GM18517 (cell line): Measurements from ENCODE around the gene BIRC6.
A peak's percentile ranks its signal among the peaks of the same experiment; 100 is the strongest.
"Not testable (repeated sequence)": the region's sequence is repeated elsewhere in the genome, so short reads cannot be mapped to it uniquely, and the experiment has no call there.

Experiments used
- ATAC-seq: cut with Tn5 transposase; IDR thresholded peaks from one replicate; pipeline ENCODE4 v1.9.1; 2021; ENCODE audit warnings: mild to moderate bottlenecking, moderate library complexity; ENCODE audit not compliant: unreplicated experiment

Gene BIRC6, protein sequence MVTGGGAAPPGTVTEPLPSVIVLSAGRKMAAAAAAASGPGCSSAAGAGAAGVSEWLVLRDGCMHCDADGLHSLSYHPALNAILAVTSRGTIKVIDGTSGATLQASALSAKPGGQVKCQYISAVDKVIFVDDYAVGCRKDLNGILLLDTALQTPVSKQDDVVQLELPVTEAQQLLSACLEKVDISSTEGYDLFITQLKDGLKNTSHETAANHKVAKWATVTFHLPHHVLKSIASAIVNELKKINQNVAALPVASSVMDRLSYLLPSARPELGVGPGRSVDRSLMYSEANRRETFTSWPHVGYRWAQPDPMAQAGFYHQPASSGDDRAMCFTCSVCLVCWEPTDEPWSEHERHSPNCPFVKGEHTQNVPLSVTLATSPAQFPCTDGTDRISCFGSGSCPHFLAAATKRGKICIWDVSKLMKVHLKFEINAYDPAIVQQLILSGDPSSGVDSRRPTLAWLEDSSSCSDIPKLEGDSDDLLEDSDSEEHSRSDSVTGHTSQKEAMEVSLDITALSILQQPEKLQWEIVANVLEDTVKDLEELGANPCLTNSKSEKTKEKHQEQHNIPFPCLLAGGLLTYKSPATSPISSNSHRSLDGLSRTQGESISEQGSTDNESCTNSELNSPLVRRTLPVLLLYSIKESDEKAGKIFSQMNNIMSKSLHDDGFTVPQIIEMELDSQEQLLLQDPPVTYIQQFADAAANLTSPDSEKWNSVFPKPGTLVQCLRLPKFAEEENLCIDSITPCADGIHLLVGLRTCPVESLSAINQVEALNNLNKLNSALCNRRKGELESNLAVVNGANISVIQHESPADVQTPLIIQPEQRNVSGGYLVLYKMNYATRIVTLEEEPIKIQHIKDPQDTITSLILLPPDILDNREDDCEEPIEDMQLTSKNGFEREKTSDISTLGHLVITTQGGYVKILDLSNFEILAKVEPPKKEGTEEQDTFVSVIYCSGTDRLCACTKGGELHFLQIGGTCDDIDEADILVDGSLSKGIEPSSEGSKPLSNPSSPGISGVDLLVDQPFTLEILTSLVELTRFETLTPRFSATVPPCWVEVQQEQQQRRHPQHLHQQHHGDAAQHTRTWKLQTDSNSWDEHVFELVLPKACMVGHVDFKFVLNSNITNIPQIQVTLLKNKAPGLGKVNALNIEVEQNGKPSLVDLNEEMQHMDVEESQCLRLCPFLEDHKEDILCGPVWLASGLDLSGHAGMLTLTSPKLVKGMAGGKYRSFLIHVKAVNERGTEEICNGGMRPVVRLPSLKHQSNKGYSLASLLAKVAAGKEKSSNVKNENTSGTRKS (N-terminal part only)

DNA sequence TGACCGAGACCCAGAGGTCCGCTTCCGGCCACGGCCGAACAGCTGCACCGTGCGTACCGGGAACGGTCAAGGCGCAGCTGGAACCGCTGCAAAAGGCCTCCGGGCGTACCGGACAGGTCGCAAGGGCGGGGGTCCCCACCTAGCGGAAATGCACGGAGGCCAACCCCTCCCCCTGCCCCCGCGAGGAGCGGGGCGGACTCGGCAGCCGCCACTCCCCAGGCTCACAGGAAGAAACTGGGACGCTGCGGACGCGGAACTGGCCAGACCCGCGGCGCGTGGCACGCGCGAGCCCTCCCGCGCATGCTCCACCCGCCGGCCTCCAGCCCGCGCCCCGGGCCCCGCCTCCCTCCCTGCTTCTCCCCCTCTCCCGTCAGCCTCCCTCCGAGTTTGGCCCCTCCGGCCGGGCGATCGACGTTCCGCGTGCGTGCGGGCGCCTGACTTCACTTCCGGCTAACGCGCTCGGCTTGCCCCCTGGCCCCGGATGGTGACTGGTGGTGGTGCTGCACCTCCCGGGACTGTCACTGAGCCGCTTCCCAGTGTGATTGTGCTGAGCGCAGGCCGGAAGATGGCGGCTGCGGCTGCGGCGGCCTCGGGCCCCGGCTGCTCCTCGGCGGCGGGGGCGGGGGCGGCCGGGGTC lies at the start of gene BIRC6:
BIRC6 (plus strand) TSS at position 343 of the 637 bp plus-strand sequence; CDS start at position 482, 139 bp downstream.
- peak; percentile 85 for ATAC-seq

DNA sequence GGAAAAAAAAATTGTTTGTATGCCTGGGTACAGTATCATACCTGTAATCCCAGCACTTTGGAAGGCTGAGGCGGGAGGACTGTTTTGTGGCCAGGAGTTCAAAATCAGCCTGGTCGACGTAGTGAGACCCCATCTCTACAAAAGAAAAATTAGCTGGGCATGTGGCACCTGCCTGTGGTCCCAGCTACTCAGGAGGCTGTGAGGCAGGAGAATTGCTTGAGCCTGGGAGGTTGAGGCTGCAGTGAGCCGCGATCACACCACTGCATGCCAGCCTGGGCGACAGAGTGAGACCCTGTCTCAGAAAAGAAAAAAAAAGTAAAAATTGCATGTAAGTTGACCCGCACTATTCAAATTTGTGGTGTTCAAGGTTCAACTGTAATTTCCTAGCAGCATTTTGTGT lies 46.2 kb upstream of the BIRC6 start:
- ATAC-seq = no peak

DNA sequence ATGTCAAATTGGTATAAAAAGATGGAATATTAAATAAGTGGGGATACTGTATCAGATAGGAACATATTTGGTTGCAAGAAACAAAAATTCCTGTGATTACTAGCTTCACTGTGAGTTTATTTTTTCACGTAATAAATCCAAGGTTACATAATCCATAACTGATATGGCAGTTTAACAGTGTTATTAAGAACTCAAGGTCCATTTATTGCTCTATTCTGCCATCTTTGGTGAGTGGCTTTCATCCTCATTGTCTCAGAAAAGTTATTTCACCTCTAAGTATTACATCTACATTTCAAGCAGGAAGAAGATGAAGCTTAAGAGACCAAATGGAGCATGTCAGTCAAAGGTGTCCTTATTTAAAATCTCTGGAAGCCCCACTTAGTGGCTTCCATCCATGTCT lies 41.9 kb upstream of the BIRC6 start:
- no peak for ATAC-seq

DNA sequence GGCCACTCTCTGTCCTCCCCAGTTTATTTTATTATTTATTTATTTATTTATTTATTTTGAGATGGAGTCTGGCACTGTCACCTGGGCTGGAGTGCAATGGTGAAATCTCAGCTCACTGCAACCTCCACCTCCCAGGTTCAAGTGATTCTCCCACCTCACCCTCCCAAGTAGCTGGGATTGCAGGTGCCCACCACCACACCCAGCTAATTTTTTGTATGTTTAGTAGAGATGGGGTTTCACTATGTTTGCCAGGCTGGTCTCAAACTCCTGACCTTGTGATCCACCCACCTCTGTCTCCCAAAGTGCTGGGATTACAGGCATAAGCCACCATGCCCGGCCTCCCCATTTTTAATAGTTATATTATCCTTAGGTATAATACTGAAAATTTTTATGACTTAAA lies 28.1 kb upstream of the BIRC6 start:
- not testable (repeated sequence) for ATAC-seq

DNA sequence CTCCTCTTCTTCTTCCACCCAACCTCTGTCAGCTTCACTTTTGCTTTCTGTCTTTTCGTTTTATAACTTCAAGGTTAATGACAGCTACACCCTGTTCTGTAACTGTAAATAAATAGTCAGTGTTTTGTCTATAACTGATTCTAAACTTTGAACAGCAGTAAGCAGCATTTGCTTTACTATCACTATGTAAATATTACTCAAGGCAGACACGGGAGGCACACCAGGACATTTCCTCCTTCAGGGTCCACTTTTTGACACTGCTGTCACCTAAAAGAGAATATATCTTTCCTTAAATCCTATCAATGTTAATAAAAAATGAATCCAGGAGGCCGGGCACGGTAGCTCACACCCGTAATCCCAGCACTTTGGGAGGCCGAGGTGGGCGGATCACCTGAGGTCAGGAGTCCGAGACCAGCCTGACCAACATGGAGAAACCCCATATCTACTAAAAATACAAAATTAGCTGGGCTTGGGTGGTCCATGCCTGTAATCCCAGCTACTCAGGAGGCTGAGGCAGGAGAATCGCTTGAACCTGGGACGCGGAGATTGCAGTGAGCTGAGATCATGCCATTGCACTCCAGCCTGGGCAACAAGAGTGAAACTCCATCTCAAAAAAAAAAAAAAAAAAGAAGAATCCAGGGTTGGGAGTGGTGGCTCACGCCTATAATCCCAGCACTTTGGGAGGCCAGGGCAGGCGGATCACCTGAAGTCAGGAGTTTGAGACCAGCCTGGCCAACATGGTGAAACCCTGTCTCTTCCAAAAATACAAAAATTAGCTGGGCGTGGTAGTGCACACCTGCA lies 27.4 kb upstream of the BIRC6 start:
- not testable (repeated sequence) for ATAC-seq

DNA sequence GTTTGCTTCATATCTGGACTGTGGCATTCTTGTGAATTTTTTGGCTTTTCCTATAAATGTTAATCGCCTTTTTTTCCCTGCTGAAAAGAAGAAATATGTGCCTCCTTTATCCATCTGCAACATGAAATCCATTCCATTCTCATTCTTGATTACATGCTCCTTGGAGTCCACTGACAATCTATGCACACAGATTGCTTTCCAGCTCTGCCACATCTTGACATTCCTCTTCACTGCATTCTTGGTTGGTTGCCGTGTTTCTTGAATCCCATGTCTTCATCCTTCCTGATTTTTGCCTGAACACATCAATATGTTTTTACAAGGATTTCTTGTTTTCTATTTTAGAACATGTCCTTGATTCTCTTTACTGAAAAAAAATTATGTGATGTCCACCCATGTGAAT lies 26.7 kb upstream of the BIRC6 start:
- ATAC-seq = no peak

DNA sequence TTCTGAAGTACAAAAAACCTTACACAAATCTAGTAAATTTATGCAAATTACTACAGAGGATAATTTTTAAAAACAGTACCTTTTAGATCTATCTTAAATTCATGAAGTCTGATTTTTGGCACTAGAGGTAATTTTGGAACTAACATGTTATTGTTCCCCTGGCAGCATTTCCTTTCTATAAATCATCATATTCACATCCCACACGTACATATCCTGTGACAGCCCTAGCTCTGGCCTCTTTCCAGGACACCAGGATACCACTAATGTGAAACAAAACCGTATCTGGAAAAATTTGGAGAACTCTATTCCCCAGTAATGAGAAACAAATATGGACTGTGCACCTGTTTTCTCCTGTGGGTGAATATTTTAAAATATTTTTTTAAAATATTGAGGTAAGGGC lies 14.0 kb upstream of the BIRC6 start:
- no peak for ATAC-seq

DNA sequence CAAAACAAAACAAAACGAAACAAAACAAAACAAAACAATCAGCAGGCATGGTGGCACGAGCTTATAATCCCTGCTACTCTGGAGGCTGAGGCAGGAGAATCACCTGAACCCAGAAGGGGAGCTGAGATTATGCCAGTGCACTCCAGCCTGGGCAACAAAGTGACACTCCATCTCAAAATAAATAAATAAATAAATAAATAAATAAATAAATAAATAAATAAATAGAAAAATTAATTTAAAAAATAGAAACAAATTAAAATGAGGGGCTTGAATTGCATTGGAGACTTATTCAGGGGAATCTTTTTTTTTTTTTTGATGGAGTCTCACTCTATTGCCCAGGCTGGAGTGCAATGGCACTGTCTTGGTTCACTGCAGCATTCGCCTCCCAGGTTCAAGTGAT lies 6.0 kb upstream of the BIRC6 start:
- ATAC-seq = not testable (repeated sequence)

DNA sequence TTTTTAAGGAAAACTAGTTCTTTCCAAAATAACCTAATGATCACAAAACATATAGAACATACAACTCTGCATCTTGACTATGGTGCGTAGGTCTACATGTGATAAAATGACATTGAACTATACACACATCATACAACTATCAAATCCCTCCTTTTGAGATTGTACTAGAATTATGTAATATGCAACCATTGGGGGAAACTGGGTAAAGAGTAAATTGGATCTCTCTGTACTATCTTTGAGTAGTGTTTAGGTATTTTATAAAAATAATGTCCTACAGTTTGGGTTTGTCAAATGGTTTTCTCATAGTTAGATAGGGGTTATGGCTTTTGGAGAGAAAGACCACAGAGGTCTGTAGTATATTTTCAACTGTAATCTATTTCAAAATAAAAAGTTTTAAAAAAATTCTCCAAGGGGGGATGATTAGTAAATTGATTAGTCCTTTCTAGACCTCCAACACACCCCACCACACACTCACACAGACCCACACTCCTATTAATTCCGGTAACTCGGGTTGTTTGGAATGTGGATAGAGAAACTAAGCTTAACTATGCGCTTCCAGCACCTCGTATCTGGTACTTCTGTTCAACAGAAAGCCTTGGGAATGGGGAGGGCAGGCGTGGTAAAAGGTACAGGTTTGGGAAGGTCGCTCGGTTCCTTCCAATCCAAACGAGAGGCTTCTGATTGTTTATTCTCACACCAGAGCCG lies 695 bp upstream of the BIRC6 start:
- no peak for ATAC-seq

DNA sequence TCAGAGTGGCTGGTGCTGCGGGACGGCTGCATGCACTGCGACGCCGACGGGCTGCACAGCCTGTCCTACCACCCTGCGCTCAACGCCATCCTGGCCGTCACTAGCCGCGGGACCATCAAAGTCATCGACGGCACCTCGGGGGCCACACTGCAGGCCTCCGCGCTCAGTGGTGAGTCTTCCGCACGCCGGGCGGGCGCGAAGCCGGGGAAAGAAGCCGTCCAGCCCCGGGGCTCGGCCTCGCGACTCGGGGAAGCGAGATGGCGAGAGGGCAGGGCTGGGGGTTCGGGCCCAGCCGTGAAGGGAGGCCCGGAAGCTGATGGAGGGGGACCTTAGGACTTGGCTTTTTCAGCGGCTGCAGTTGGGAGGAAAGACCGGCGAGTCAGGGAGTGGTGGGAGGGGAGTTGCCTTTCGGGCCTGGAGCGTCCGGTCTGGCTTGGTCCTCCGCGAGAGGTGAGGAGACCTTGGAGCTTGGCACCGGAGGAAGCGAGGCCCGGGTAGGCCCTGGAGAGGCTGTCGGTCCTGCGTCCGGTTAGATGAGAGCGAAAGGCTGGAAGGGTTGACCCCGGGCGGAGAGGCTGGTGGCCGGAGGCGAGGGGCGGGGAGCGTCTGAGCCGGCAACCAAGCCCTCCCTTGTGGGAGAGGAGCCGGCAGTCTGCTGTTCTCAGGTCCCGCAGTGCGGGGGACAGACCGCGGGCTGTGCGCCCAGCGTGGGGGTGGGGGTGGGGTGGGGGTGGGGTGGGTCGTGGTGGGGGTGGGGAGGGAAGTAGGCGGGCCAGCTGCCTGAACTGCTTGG lies 691 bp downstream of the BIRC6 start:
- peak; percentile 12 for ATAC-seq

DNA sequence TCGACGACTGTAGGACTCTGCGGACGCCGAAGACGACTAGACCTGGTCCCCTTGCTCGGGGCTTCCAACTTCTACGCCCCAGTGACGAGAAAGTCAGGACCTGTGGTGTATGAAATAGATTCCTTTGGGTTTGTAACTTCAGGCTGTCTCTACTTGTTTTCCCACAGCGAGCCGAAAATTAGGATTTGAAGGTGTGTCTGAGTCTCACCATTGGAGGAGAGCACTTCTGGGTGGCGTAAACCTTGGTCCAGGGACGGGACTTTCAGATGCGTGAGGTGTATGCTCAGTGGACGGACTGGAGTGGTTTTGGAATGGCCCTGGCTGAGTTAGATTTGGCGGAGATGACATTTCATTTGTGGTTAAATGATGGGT lies 1.3 kb downstream of the BIRC6 start:
- no peak for ATAC-seq

DNA sequence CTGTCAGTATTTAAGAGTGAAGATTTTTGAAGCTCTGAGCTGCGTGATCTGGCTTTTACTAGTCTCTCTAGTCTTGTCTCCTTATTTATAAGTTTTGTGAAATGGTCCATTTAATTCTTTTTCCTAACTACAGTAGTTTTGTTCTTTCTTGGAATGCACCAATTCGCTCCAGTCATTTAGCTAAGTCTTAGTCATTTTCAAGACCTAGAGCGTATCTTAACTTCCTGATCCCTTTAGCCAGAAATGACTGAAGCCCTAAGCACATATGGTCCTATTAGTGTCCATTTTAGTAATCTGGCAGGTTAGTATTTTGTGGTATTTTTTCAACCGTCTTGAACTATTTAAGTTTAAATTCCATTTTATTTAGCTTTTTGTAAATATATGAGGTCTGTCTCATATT lies 3.6 kb downstream of the BIRC6 start:
- ATAC-seq = no peak

DNA sequence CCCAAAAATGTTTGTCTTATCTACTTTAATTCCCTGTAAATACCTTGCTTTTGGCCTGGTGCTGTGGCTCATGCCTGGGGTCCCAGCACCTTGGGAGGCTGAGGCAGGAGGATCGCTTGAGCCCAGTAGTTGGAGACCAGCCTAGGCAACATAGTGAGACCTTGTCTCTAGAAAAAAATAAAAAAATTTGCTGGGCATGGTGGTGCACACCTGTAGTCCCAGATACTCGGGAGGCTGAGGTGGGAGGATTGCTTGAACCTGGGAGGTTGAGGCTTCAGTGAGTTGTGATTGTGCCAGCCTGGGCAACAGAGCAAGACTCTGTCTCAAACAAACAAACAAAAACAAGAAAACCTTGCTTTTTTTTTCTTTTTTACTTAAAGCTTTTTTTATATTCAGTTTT lies 6.2 kb downstream of the BIRC6 start:
- ATAC-seq = not testable (repeated sequence)

DNA sequence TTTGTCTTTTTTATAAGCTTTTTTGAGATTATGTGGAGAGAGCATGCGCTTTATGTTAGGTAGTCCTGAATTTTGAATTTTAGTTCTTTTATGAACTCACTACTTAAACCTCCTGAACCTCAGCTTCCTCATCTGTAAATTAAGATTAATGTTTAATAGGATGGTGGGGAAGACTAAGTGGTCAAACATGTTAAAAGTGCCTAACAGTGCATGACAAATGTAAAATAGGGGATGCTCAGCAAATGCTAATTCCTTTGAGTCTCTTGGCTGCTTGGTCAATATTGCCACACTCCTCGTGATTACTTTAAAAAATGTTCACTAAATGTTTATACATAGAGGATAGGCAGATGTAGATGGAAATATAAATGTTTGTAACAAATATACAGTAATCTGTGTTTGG lies 6.8 kb downstream of the BIRC6 start:
- ATAC-seq = peak; percentile 50

DNA sequence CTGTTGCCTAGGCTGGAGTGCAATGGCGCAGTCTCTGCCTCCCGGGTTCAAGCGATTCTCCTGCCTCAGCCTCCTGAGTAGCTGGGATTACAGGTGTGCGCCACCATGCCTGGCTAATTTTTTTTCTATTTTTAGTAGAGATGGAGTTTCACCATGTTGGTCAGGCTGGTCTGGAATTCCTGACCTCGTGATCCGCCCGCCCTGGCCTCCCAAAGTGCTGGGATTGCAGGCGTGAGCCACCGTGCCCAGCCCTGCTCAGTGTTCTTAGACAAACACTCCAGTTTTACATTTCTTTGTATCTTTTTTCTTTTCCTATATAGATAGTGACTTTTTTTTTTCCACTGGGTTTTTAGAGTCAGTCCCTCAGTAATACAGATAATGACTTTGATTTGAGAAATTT lies 7.5 kb downstream of the BIRC6 start:
- not testable (repeated sequence) for ATAC-seq

DNA sequence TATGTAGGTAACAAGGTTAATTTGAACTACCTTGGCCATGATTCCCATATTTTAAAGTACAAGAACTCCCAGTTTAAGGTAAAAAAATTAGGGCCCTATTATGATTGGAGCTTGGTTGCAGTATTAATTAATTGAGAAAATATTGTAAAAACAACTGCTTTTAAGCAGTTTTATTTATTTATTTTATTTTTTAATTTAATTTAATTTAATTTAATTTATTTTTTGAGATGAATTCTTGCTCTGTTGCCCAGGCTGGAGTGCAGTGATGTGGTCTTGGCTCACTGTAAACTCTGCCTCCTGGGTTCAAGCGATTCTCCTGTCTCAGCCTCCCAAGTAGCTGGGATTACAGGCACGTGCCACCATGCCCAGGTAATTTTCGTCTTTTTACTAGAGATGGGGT lies 8.9 kb downstream of the BIRC6 start:
- not testable (repeated sequence) for ATAC-seq

DNA sequence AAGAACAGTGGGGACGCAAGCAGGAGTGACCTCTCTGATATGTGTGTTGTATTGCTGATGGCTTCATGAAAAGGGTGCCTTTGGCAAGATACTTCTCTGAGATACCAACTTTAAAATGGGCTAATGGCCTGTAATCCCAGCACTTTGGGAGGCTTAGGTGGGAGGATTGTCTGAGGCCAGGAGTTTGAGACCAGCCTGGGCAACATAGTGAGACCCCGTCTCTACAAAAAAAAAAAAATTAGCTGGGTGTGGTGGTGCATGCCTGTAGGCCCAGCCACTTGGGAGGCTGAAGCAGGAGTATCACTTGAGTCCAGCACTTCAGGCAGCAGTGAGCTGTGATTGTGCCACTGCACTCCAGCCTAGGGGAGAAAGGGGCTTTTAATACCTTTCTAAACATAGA lies 9.8 kb downstream of the BIRC6 start:
- no peak for ATAC-seq

DNA sequence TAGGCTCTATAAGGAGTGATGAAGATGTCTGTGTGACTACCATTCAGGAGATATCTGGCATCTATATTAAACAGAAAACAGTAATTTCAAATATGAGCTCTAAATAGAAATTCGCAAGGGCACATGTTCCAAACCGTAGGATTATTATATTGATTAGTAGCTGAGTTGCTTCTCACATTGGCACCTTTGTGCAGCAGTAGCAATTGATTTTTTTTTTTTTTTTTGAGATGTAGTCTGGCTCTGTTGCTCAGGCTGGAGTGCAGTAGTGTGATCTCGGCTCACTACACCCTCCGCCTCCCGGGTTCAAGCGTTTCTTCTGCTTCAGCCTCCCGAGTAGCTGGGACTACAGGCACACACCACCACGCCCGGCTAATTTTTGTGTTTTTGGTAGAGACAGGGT lies 12.4 kb downstream of the BIRC6 start:
- no peak for ATAC-seq
